NT2/D1 (cell line): Measurements from ENCODE around the gene TTF1.

Experiments
- DNase-seq: peaks from one replicate; pipeline ENCODE4 v3.0.0-alpha.2; 2011; ENCODE audit warnings: low read depth, low spot score
- H3K27me3 ChIP-seq: 2 replicates; pipeline ENCODE4 v1.6.0; 2011; ENCODE audit warnings: mild to moderate bottlenecking; ENCODE audit not compliant: insufficient read length, insufficient read depth
- H3K36me3 ChIP-seq: 2 replicates; pipeline ENCODE4 v1.6.1; 2011; ENCODE audit warnings: mild to moderate bottlenecking, low read length, mixed read lengths; ENCODE audit not compliant: insufficient read depth, insufficient read length
- H3K4me1 ChIP-seq: 2 replicates; pipeline ENCODE4 v1.5.1; 2011; ENCODE audit not compliant: insufficient read depth, insufficient read length
- H3K4me3 ChIP-seq: 2 replicates; pipeline ENCODE4 v1.5.1; 2011; ENCODE audit warnings: low read depth; ENCODE audit not compliant: insufficient read length
- H3K9ac ChIP-seq: 2 replicates; pipeline ENCODE4 v1.6.0; 2011; ENCODE audit warnings: low read depth; ENCODE audit not compliant: insufficient read length
- H3K9me3 ChIP-seq: 2 replicates; pipeline ENCODE4 v1.5.1; 2011; ENCODE audit warnings: mild to moderate bottlenecking, low read length; ENCODE audit not compliant: insufficient read depth
- SUZ12 ChIP-seq: IDR thresholded peaks from 2 replicates; pipeline ENCODE4 v1.6.1; 2011; ENCODE audit not compliant: insufficient read length, insufficient read depth; ENCODE audit errors: extremely low read depth
- YY1 ChIP-seq: IDR thresholded peaks from 2 replicates; pipeline ENCODE4 v1.6.1; 2011; ENCODE audit not compliant: insufficient read length, insufficient read depth
- ZNF274 ChIP-seq: IDR thresholded peaks from 2 replicates; pipeline ENCODE4 v1.6.1; 2011; ENCODE audit warnings: mild to moderate bottlenecking, low read depth, low read length

Gene TTF1

DNA sequence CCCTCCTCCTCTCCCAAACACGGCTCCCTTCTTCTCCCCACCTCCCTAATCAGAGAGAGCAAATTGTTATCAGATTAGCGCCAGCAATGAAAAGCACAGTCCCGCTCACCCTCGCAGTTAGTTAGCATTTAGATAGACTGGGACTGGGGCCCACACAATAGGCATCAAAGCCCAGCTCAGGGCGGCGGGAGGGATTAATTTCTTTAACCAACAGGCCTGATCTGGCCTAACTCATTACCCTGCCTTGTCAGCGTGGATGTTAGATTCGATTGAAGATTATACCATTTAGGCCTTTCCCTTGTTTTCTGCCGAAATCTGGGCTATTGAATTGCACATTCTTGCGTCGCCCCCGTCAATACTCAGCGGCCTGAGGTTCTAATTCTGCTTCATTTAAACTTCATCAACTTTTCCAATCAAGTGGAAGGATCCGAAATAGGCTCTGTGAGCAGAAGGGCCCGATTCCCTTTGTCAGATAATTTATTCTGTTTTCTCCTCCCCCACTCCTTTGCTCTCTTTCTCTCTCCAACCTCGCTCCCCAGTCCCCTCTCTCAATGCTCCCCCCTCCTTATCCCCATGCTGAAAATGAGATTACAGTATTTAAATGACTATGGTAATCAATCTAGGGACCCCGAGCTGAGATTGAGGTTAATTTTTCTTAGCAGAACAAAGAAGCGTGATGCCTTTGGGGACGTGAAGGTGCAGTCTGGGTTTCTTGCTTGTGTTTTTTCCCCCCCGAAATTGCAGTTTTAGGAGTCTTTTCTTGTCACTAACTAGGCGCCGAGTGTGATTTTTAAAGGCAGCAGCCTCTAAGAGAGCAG, 18.4 kb upstream of the TTF1 start:
- Histone ChIP-seq H3K4me1 (peaks cover 3% of the 10 kb centered on the region), H3K27me3 (no peaks in the 10 kb centered on the region), H3K4me3 (no peak overlapping the region), H3K9ac (peak overlapping the region; percentile 12), H3K36me3 (no peaks in the 10 kb centered on the region), H3K9me3 (no peaks in the 10 kb centered on the region)
- DNase-seq = no peak
- no peak for TF ChIP-seq ZNF274
- TF ChIP-seq SUZ12 = no peak
- TF ChIP-seq YY1 = no peak

GRCh38 chr9:132423503-132423902, 16.9 kb upstream of the TTF1 start:
- TF ChIP-seq YY1 = no peak
- Histone ChIP-seq H3K4me3 (no peak overlapping the region), H3K9ac (no peak overlapping the region), H3K27me3 (no peaks in the 10 kb centered on the region), H3K36me3 (no peaks in the 10 kb centered on the region), H3K4me1 (peaks cover 3% of the 10 kb centered on the region), H3K9me3 (no peaks in the 10 kb centered on the region)
- DNase-seq = no peak

- DNase-seq = no peak
- Histone ChIP-seq H3K27me3 (peaks cover 4% of the 10 kb centered on the region), H3K36me3 (no peaks in the 10 kb centered on the region), H3K4me3 (no peak overlapping the region), H3K9me3 (no peaks in the 10 kb centered on the region), H3K4me1 (peaks cover 3% of the 10 kb centered on the region), H3K9ac (no peak overlapping the region)
- no peak for TF ChIP-seq SUZ12
- TF ChIP-seq YY1 = no peak
- no peak for TF ChIP-seq ZNF274
Measured at GRCh38 chr9:132422574-132422973, 15.9 kb upstream of the TTF1 start.

GRCh38 chr9:132418726-132419363, 12.2 kb upstream of the TTF1 start:
- TF ChIP-seq YY1 (no peak), SUZ12 (no peak), ZNF274 (no peak)
- Histone ChIP-seq H3K27me3 (peaks cover 7% of the 10 kb centered on the region), H3K9ac (no peak overlapping the region), H3K36me3 (no peaks in the 10 kb centered on the region), H3K4me1 (peaks cover 2% of the 10 kb centered on the region), H3K9me3 (no peaks in the 10 kb centered on the region), H3K4me3 (no peak overlapping the region)
- DNase-seq = no peak

DNA sequence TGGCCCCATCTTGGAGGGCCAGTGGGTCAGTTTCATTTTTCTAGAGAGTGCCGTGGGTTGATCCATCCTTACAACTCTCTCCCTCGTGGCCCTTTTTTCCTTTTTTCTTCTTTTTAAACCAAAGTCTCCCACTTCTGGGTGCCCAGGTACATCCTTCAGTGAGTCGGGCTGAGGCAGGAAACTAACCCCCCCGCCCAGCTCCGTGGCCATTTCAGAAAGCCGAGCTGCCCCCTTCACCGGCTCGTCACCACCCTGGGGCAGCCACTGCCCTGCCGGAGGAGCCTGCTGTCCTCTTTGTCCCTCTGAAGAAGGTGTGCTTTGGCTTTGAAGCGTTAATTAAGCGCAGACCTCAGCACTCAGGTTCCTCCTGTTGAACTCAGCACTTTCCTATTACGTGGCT, 8.5 kb upstream of the TTF1 start:
- no peak for DNase-seq
- no peak overlapping the region for H3K4me3 ChIP-seq
- H3K27me3 ChIP-seq = peaks cover 20% of the 10 kb centered on the region
- peaks cover 2% of the 10 kb centered on the region for H3K4me1 ChIP-seq
- no peaks in the 10 kb centered on the region for H3K36me3 ChIP-seq
- TF ChIP-seq SUZ12 = no peak
- no peak for TF ChIP-seq YY1
- no peak for TF ChIP-seq ZNF274
- H3K9me3 ChIP-seq = no peaks in the 10 kb centered on the region
- H3K9ac ChIP-seq = no peak overlapping the region

DNA sequence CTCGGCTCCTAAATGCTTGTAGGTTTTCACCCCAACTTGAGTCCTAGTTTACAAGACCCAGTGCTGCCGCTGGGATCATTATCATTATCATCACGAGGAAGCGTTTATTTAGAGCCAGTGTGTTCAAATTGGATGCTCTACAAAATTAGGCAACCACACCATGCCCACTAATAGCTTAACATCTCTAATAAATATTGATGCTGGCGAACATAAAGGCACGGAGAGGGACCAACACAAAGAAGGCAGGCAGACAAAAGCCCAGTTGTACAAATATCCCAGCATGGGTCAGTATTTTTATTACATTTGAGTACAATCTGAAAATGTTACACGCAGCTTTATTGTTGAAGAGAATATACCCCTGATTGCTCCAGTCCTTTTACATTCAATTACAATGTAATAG, 8.1 kb upstream of the TTF1 start:
- no peak for DNase-seq
- TF ChIP-seq YY1 (no peak), ZNF274 (no peak), SUZ12 (no peak)
- H3K27me3 ChIP-seq = peaks cover 25% of the 10 kb centered on the region
- no peak overlapping the region for H3K4me3 ChIP-seq
- no peak overlapping the region for H3K9ac ChIP-seq
- H3K36me3 ChIP-seq = no peaks in the 10 kb centered on the region
- H3K4me1 ChIP-seq = peaks cover 2% of the 10 kb centered on the region
- H3K9me3 ChIP-seq = no peaks in the 10 kb centered on the region

GRCh38 chr9:132413926-132414325, 7.3 kb upstream of the TTF1 start:
- no peak for DNase-seq
- H3K36me3 ChIP-seq = no peaks in the 10 kb centered on the region
- peaks cover 4% of the 10 kb centered on the region for H3K4me1 ChIP-seq
- H3K27me3 ChIP-seq = peaks cover 33% of the 10 kb centered on the region
- TF ChIP-seq YY1 = no peak
- no peak for TF ChIP-seq SUZ12
- no peak for TF ChIP-seq ZNF274
- no peaks in the 10 kb centered on the region for H3K9me3 ChIP-seq
- no peak overlapping the region for H3K9ac ChIP-seq
- H3K4me3 ChIP-seq = no peak overlapping the region
